ENCODE results near the gene SLC22A31.

Gene SLC22A31

DNA sequence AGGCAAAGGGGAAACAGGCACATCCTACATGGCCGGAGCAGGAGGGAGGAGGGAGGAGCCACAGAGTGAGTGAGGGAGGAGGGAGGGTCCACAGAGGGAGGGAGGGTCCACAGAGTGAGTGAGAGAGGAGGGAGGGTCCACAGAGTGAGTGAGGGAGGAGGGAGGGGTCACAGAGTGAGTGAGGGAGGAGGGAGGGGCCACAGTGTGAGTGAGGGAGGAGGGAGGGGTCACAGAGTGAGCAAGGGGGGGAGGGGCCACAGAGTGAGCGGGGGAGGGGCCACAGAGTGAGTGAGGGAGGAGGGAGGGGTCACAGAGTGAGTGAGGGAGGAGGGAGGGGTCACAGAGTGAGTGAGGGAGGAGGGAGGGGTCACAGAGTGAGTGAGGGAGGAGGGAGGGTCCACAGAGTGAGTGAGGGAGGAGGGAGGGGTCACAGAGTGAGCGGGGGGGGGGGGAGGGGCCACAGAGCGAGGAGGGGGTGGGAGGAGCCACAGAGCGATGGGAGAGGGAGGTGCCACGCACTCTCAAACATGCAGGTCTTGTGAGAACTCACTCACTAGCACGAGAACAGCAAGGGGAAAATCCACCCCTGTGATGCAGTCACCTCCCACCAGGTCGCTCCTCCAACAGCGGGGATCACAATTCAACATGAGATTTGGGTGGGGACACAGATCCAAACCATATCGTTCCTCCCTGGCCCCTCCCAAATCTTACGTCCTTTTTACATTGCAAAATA, 53.1 kb downstream of the SLC22A31 start:
- DNase-seq, result no peak

DNA sequence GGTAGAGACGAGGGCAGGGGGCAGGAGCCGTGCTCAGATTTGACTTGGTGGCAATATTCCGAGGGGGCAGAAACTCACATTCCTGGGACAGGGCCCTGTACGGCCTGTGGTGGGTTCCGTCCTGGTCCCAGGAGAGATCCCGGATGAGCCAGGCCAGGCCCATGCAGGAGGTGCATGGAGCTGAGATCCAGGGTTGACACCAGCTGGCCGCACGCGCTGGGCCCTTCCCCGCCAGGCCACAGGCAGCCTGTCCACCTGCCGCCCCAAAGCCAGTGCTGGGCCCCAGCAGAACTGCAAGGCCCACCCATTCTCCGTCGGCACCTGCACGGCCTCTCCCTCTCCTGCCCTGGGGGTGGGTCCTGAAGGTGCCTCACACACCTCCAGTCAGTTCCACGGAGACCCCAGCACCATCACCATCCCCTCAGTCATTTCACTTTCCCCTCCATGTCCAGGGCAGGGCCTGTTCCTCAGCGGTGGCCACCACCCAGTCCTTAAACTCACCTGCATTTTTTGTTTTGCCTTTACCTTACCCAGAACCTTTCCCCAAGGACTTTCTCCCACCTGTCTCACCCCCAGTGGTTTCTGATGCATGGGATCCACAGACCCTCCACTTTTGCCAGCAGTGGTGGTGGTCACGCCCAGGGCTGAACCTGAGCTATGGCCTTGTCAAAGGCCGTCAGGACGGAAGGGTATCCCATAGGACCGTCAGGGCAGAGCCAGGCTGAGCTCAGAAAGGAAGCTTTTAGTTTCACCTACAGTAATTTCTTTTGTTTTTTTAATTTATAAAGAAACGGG, 53.9 kb downstream of the SLC22A31 start:
- no peak for DNase-seq
